Osteoblast (primary cell): Measurements from ENCODE around the gene THAP3. TPM values are rescaled to one million over a fixed set of nuclear protein-coding genes. Genes with fewer than 3 reads are reported as not detected.

ENCODE experiments used
- DNase-seq: peaks from one replicate; pipeline ENCODE4 v3.0.0; 2011; ENCODE audit warnings: low spot score, mixed read lengths; ENCODE audit not compliant: insufficient read length; ENCODE audit errors: missing footprints
- H2AFZ ChIP-seq: 2 replicates; pipeline ENCODE4 v1.6.0; 2011; ENCODE audit warnings: mild to moderate bottlenecking, low read length
- H3K27ac ChIP-seq: 2 replicates; pipeline ENCODE4 v1.5.1; 2011; ENCODE audit warnings: mild to moderate bottlenecking, low read depth, low read length, moderate library complexity
- H3K27me3 ChIP-seq: 2 replicates; pipeline ENCODE4 v1.6.0; 2012; ENCODE audit warnings: mild to moderate bottlenecking, control low read depth, inconsistent platforms, low read length, moderate library complexity; ENCODE audit not compliant: insufficient read depth
- H3K36me3 ChIP-seq: 2 replicates; pipeline ENCODE4 v1.5.1; 2011; ENCODE audit warnings: mild to moderate bottlenecking, low read length, control low read depth, moderate library complexity; ENCODE audit not compliant: insufficient read depth
- H3K4me1 ChIP-seq: 2 replicates; pipeline ENCODE4 v1.5.1; 2011; ENCODE audit warnings: mild to moderate bottlenecking, low read length, control low read depth, moderate library complexity; ENCODE audit not compliant: insufficient read depth
- H3K4me2 ChIP-seq: 2 replicates; pipeline ENCODE4 v1.6.0; 2011; ENCODE audit warnings: mild to moderate bottlenecking, low read length; ENCODE audit not compliant: insufficient read depth
- H3K4me3 ChIP-seq: fragments of 200-600 bp; sonication (generic); 3 replicates; pipeline ENCODE4 v1.5.1; 2012; ENCODE audit warnings: mild to moderate bottlenecking, low read length, inconsistent platforms; ENCODE audit not compliant: insufficient read depth
- H3K79me2 ChIP-seq: 2 replicates; pipeline ENCODE4 v1.6.0; 2012; ENCODE audit warnings: mild to moderate bottlenecking, low read length, control low read depth, inconsistent platforms; ENCODE audit not compliant: insufficient read depth
- H3K9me3 ChIP-seq: 2 replicates; pipeline ENCODE4 v1.5.1; 2011; ENCODE audit warnings: low read depth, low read length, control low read depth
- H4K20me1 ChIP-seq: 2 replicates; pipeline ENCODE4 v1.6.0; 2012; ENCODE audit warnings: mild to moderate bottlenecking, low read length, control low read depth; ENCODE audit not compliant: insufficient read depth
- CTCF ChIP-seq: IDR thresholded peaks from 2 replicates; pipeline ENCODE4 v1.5.1; 2011; ENCODE audit warnings: mild to moderate bottlenecking, low read depth, low read length, moderate library complexity; ENCODE audit errors: extremely low read depth
- total RNA-seq: library from RNA; depleted of rRNA; stranded (reverse); fragments of >200 nt; gene quantifications from 2 replicates; pipeline ENCODE4 v1.2.3, GENCODE V29; 2012

THAP3 gene
- total RNA-seq, 1 donor: 19.5 TPM

GRCh38 chr1:6648556-6648955 lies 23.9 kb downstream of the THAP3 start:
- DNase-seq: no peak
- Histone ChIP-seq H3K36me3 (peaks cover 30% of the 10 kb centered on the region), H3K79me2 (no peaks in the 10 kb centered on the region), H2AFZ (no peak overlapping the region), H3K4me3 (no peak overlapping the region), H3K4me1 (no peaks in the 10 kb centered on the region), H3K27ac (no peak overlapping the region), H3K9me3 (no peaks in the 10 kb centered on the region), H4K20me1 (peaks cover 3% of the 10 kb centered on the region), H3K4me2 (no peak overlapping the region), H3K27me3 (no peaks in the 10 kb centered on the region)
- no peak for TF ChIP-seq CTCF

GRCh38 chr1:6651909-6652308 lies 27.2 kb downstream of the THAP3 start:
- Histone ChIP-seq H3K27me3 (no peaks in the 10 kb centered on the region), H3K4me2 (no peak overlapping the region), H3K36me3 (peaks cover 29% of the 10 kb centered on the region), H3K27ac (no peak overlapping the region), H3K9me3 (no peaks in the 10 kb centered on the region), H3K4me3 (no peak overlapping the region), H3K79me2 (no peaks in the 10 kb centered on the region), H4K20me1 (no peaks in the 10 kb centered on the region), H2AFZ (no peak overlapping the region), H3K4me1 (no peaks in the 10 kb centered on the region)
- no peak for DNase-seq
- TF ChIP-seq CTCF: no peak

- no peak for TF ChIP-seq CTCF
- H4K20me1 ChIP-seq: no peaks in the 10 kb centered on the region
- no peaks in the 10 kb centered on the region for H3K27me3 ChIP-seq
- no peaks in the 10 kb centered on the region for H3K9me3 ChIP-seq
- H3K79me2 ChIP-seq: no peaks in the 10 kb centered on the region
- H3K4me1 ChIP-seq: no peaks in the 10 kb centered on the region
- no peak overlapping the region for H3K27ac ChIP-seq
- no peak overlapping the region for H3K4me2 ChIP-seq
- no peak overlapping the region for H2AFZ ChIP-seq
- no peak for DNase-seq
- H3K36me3 ChIP-seq: peaks cover 29% of the 10 kb centered on the region
- H3K4me3 ChIP-seq: no peak overlapping the region
These were observed 28.3 kb downstream of the THAP3 start for GRCh38 chr1:6652986-6653385.

DNA sequence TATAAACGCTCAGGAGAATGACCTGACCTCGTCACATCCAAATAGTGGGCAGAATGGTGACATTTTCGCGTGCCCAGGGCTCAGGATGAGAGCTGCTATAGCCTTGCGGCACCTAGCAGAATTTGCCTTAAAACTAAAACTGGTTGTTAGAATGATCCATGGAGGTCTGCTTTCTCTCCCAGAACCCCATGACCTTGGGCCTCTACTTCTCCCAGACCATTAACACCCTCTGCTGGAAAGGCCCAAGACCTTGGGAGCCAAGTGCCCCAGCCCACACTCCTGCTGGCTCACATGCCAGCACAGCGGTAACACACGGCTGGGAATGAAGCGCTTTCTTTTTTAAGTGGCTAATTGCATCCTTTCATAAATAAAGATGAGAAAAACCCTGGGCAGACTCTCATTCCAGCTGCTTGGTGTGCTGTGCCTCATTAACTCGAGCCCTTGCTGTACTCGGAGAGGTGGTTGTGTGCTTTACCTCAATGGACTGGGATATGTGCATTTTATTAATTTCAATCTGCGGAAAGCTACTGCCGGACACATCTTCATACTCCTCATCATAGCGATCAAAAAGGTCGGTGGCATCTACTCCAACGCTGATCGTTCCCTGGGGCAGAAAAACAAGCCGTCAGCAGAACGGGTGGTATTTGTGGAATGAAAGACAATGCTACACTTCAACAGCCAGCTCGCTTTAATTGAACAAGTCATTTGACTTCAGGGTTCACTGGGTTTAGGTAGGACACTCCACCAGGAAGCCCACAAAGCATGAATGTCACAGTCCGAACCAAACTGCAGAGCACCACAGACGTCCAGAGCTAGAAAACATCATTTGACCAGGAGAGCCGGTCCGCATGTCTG lies 29.0 kb downstream of the THAP3 start:
- TF ChIP-seq CTCF: no peak
- Histone ChIP-seq H3K79me2 (no peaks in the 10 kb centered on the region), H2AFZ (no peak overlapping the region), H3K27ac (no peak overlapping the region), H3K9me3 (no peaks in the 10 kb centered on the region), H3K4me1 (no peaks in the 10 kb centered on the region), H3K36me3 (peaks cover 29% of the 10 kb centered on the region), H3K27me3 (no peaks in the 10 kb centered on the region), H4K20me1 (no peaks in the 10 kb centered on the region), H3K4me2 (no peak overlapping the region), H3K4me3 (no peak overlapping the region)
- DNase-seq: no peak
